PFSK-1 (cell line): ENCODE data around the gene SLC1A6.

Source experiments
- FOXP2 ChIP-seq: optimal IDR thresholded peaks from 2 replicates; pipeline ENCODE3; 2011; ENCODE audit warnings: borderline replicate concordance, control low read depth, inconsistent platforms; ENCODE audit not compliant: insufficient read depth; ENCODE audit errors: extremely low read length, extremely low read depth
- POLR2AphosphoS5 ChIP-seq: IDR thresholded peaks from 2 replicates; pipeline ENCODE4 v1.6.1; 2012; ENCODE audit warnings: low read depth, mild to moderate bottlenecking, control low read depth, low read length, moderate library complexity
- TAF1 ChIP-seq: IDR thresholded peaks from 2 replicates; pipeline ENCODE4 v1.6.1; 2012; ENCODE audit warnings: low read length, control low read depth, borderline replicate concordance; ENCODE audit not compliant: insufficient read depth

- TF ChIP-seq POLR2AphosphoS5 (no peak), TAF1 (no peak), FOXP2 (no peak)
Observed at GRCh38 chr19:14968247-14968646, 11.4 kb downstream of the SLC1A6 start.
